ENCODE results near the gene PON2. TPM values are rescaled to one million over a fixed set of nuclear protein-coding genes. Genes with fewer than 3 reads are reported as not detected.

Gene PON2
- total RNA-seq, 1 donor from 2014 or later, result 38.9 TPM

DNA sequence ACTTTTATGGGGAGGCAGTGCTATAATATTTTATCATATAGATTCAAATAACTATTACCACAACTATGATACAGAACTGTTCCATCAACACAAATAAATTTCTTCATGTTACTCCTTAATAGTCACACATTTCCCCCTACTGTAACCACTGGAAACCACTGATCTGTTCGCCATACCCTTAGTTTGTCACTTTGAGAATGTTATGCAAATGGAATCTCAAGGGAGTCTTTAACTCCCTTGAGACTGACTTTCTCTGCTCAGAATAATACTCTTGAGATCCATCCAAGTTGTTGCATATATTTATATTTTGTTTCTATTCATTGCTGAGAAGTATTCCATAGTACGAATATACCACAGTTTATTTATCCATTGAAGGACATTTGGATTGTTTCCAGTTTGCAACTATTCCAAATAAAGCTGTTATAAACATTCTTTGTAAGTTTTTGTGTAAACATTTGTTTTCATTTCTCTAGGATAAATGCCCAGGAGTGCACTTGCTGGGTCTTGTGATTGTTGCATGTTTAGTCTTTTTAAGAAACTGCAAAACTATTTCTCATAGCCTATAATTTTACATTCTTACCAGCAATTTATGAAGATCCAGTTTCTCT is 19.7 kb upstream of the PON2 start:
- intact Hi-C loops (cut with DNase I), result loop anchor here (10.0 kb wide), 1 partner anchor 80 kb away; no protein-coding TSS in a partner anchor
- DNase-seq, result no peak
- ATAC-seq (ENCODE audit: poor library complexity), result no peak

DNA sequence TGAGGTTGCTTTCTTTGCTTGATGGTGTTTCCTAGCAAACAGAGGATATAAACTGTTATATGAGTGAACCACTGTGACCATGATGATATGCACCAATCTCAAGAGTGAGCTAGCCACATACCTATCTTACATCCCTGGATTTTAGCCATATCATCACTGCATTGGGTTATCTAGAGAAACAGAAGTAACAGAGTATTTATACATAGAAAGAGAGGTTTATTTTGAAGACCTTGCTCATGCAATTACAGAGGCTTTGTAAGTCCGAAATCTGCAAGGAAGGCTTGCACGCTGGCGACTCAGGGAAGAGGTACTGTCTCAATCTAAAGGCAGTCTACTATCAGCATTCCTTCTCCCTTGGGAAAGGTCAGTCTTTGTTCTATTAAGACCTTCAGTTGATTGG is 11.8 kb upstream of the PON2 start:
- intact Hi-C loops (cut with DNase I), result no loop called here
- DNase-seq, result no peak
- ATAC-seq (ENCODE audit: poor library complexity), result no peak

DNA sequence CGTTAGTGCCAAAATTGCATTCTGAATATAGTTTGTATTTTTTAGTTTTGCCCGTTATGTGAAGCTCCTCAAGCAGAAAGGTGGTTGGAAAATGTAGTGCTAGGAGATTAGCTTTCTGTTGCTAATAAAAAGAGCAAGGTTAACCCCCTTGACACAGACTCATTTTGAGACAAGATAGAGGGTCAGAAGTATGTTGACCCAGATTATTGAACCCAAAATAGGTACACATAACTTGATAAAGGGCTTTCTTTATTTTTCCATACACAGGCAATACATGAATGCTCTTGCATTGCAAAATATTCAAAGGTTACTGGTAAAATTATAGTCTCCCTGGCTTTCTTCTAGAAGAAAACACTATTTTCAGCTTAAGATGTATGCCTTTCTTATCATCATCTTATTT is 10.0 kb upstream of the PON2 start:
- intact Hi-C loops (cut with DNase I), result no loop called here
- no peak for DNase-seq

DNA sequence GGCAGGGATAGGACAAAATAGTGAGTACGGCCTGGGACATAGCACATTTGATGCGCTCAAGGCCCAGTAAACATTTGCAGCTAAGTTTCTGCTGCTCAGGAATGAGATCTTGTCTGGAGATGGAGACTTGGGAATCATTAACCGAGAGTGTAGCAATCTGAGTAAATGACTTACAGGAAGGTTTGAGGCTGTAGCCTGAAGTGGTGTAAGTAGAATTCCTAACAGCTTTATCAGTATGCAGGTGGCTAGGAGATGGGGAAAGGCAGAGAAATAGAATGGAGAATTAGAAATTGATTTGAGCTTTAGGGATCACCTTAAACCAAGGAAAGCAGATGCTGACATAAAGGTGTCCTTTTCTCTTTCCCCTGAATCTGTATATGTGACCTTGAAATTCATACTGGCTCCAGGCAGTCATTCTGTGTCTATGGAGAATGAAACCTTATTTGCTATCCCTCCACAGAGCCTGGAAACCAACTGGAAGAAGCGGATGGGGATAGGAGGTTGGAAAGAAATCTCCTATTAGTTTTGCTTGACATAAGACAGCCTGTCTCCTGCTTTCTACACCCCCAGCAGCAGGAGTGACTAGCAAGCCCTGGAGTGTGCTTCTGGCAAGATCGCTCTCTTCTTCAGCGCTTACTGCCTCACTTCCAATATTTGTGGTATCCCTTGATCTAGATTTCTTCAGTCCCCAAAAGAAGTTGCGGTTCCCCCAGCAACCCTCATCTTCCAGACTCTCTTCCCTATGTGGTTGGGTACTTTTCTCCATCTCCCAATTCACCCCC is 6.4 kb upstream of the PON2 start:
- intact Hi-C loops (cut with DNase I), result no loop called here
- ATAC-seq (ENCODE audit: poor library complexity), result no peak
- no peak for DNase-seq

More for the DNA sequence above, 10.0 kb upstream of the PON2 start:
- no peak for ATAC-seq (ENCODE audit: poor library complexity)

DNA sequence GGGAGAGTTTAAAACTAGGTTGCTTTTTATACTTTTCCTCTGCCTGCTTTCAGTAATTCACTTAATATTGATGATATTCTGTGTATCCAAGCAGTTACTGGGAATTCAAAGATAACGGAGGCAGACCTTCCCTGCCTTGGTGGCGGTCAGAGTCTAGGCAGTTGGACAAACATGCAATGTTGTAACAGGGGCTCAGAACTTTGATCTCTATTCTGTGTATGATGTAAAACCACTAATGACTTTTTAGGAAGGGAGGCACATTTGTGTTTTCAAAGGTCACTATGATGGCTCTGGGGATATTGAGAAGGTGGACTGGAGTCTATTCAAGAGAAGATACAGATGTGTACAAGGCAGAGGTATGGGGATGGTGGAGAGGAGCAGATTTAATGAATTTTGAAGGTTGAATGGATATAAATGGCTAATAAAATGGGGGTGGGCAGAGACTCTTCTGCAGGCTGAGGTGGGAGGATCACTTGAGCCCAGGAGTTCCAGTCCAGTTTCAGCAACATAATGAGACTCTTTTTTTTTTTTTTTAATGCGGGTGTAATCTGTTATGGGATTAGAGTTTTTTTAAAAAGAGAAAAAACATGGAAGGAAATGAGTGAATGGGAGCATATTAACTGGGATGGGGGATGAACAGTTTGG is 5.7 kb upstream of the PON2 start:
- intact Hi-C loops (cut with DNase I), result no loop called here
- DNase-seq, result no peak
- ATAC-seq (ENCODE audit: poor library complexity), result no peak

DNA sequence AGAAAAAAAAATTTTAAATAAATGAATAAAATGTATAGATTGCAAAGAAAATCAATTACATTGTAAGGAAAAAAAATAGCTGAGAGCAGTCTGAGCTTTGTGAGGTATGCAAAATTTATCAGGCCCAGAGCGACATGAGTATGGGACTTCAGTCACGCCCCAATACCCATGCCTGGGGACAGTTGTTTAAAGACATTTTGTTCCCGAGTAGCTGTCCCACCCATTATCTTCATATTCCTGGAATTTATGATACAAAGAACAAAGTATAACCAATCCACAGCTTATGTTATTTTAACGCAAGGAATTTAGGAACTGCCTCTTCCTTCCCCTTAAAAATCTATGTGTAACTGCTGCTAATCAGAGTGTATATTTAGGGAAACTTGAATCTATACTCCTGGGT is 1.6 kb upstream of the PON2 start:
- intact Hi-C loops (cut with DNase I), result no loop called here
- DNase-seq (no peak), ATAC-seq (ENCODE audit: poor library complexity) (no peak)

DNA sequence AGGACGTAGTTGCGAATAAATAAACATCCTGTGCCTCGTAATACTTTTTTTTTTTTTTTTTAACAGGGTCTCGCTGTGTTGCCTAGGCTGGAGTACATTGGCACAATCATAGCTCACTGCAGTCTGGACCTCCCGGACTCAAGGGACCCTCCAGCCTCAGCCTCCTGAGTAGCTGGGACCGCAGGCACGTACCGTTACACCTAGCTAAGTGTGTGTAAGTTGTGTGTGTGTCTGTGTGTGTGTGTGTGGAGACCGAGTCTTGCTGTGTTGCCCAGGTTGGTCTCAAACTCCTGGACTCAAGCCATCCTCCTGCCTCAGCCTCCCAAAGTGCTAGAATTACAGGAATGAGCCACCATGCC is 573 bp upstream of the PON2 start:
- intact Hi-C loops (cut with DNase I), result no loop called here
- no peak for DNase-seq
- no peak for ATAC-seq (ENCODE audit: poor library complexity)

DNA sequence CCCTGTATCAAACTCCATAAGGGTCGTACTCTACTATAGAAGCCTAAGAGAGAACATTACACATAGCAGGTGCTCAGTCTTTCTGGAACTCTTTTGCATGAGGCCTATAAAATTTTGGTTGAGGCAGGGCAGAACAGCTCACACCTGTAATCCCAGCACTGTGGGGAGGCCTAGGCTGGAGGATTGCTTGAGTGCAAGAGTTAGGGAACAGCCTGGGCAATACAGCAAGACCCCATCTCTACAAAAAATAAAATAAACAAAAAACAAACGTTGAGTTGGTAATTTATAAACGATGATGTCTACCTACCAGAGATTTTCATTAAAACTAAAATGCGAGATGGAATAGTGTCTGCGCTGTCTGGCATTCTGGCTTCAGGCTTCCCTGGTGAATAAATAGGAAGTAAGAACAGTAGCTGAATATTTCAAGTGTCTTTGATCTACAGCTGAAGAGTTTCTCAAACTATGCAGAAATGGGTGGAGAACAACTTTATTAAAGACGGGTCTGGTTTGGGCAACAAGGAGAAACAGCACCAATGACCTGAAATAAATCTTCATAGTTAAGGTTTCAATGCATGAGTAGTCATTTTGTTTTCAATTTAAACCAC is 774 bp downstream of the PON2 start:
- intact Hi-C loops (cut with DNase I), result no loop called here
- no peak for DNase-seq
- peak; percentile 19 for ATAC-seq (ENCODE audit: poor library complexity)

DNA sequence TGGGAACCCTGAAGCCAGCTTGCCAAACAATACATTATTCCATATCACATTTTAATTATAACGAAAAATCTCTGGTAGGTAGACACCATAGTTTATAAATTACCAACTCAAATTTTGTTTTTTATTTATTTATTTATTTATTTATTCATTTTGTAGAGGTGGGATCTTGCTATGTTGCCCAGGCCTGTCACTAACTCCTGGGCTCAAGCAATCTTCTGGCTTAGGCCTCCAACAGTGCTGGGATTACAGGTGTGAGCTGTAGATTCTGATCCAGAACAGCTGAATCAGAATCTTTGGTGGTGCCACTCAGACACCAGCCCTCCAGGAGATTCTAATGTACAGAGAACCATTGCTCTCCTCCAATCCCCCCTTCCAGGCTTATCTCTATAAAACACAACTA is 1.7 kb downstream of the PON2 start:
- ATAC-seq (ENCODE audit: poor library complexity) (no peak), DNase-seq (no peak)
- intact Hi-C loops (cut with DNase I), result no loop called here

DNA sequence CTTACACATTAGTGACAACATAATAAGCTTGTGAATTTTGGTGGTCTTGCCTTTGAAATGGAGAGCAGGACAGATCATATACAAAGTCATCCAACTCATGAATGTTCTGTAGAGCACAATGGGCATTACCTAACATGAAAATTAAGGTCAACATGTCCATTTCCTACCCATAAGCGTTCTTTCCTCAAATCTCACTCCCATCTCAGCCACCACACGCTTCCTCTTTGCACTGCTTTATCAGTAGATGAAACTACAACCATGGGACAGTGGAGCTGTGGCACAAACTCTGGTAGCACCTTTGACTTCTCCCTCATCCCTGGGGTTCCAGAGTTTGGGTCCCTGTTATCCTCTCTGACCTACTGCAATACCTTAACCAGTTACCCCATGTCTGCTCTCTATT is 2.2 kb downstream of the PON2 start:
- intact Hi-C loops (cut with DNase I), result no loop called here
- ATAC-seq (ENCODE audit: poor library complexity) (no peak), DNase-seq (no peak)

DNA sequence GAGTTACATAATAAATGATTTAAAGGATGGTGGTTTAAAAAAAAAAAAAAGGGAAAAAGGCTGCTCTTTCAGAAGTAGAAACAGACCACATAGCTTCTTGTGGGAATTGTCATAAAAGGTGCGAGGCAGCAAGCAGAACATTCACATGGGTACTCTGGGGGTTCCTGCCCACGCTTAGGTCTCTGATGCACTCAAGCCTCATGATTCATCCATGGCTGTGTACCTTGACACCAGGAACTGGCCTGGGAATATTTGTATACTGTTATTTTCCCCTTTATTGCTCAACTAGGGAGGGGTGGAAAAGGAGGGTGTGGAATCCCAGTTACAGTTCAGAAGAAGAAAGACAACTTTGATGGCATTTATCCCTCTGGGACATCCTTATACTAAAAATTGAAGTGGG is 4.0 kb downstream of the PON2 start:
- ATAC-seq (ENCODE audit: poor library complexity), result no peak
- intact Hi-C loops (cut with DNase I), result no loop called here

DNA sequence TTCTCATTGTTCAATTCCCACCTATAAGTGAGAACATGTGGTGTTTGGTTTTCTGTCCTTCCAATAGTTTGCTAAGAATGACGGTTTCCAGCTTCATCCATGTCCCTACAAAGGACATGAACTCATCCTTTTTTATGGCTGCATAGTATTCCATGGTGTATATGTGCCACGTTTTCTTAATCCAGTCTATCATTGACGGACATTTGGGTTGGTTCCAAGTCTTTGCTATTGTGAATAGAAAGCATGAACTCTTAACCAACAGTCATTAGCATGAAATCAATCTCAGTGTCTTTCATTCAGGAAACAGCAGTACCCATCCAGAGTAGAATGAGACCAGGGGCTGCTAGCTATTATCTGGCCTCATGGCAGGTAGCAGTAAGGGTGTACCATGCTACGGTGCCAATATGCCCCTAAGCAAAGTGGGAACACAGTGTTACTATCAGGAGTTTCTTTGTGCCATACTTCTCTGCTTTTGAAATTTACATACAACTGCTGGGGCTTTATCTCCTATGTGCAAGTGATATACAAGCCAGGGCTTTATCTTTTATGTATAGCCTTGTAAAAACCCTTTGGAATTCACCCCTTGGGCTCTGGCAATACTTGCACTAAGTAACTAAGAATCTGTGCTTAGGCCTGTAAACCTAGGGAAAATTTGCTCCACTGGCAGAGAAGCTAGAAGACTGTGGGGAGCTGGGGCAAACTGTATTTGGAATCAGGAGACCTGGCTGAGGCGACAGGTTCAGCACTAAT is 5.4 kb downstream of the PON2 start:
- ATAC-seq (ENCODE audit: poor library complexity) (no peak), DNase-seq (no peak)
- intact Hi-C loops (cut with DNase I), result no loop called here

More for the DNA sequence above, 4.0 kb downstream of the PON2 start:
- DNase-seq, result no peak

DNA sequence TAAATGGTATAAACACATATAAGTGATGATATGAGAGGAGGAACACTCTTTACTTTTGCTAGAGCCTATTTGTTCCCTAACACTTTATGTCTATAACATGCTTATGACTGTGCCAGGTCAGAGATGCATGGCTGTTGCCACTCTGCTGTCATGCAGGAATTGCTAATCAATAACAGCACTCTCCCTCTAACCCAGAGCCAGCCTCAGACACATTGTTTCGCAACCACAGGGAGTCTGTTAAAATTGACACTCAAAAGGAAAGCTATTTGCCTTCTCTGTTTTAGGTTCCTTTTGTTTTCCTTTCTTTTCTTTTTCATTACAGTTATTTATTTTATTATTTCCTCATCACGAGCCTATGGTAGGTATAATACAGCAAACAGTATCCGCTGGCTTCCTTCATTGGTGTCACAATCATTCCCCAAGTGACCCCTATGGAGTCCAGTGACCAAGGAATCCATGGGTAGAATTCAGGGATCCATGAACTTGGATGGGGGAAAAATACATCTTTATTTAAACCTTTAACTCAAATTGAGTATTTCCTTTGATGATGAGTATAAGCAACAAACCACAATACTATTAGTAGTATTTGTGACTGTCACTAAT is 6.8 kb downstream of the PON2 start:
- DNase-seq (no peak), ATAC-seq (ENCODE audit: poor library complexity) (no peak)

DNA sequence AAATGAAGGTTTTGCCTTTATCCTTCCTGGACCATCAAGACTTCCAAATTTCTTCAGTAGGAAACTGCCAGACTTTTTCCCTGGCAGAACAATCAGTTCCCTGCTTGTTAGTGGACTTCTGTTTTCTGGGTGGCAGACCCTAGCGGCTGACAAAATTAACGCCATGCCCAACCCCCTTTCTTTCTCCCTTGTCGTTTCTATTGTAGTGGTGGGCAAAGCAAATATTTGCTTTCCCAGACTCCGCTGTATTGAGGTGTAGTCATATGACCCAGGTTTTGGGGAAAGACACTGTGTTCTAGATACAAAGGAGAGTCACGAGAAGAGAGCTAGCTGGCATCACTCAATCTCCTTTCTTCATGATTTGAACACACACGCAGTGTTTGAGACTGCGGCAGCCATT is 7.7 kb downstream of the PON2 start:
- no peak for DNase-seq
- intact Hi-C loops (cut with DNase I), result no loop called here
- ATAC-seq (ENCODE audit: poor library complexity), result no peak

More for the DNA sequence above, 6.8 kb downstream of the PON2 start:
- intact Hi-C loops (cut with DNase I), result no loop called here

DNA sequence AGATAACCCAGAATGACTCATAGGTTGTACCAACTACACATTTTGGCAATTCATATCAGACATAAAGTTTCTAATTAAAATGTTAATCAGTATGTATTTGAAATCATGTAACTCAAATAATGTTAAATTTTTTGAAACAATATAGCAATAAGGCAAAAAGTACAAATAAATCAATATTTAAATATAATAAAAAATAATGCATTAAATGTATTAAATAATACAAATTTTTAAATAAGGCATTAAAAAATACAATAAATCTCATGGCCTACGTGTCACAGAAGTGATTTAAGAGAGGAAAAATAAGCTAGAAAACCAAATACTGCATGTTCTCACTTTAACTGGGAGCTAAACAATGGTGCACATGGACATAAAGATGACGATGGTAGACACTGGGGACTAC is 9.1 kb downstream of the PON2 start:
- DNase-seq, result no peak

DNA sequence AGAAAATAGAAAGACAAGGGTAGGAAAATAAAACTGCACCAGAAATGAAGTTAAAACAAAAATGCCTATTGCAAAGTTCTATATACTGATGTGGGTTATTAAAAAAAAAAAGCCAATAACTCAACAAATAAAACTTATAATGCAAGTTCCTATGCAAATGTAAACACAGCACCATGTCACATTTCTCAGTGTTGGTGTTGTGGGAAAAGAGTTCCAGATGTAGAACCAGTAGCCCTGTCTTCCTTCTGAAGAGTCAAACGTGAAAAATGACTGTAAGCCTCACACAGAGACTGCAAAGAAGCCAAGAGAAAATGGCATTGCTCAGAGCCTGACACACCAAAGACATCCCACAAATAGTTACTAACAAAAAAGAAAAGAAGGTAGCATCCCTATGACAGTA is 10.1 kb downstream of the PON2 start:
- intact Hi-C loops (cut with DNase I), result no loop called here
- no peak for DNase-seq
- no peak for ATAC-seq (ENCODE audit: poor library complexity)

More for the DNA sequence above, 9.1 kb downstream of the PON2 start:
- no peak for ATAC-seq (ENCODE audit: poor library complexity)
- intact Hi-C loops (cut with DNase I), result no loop called here

DNA sequence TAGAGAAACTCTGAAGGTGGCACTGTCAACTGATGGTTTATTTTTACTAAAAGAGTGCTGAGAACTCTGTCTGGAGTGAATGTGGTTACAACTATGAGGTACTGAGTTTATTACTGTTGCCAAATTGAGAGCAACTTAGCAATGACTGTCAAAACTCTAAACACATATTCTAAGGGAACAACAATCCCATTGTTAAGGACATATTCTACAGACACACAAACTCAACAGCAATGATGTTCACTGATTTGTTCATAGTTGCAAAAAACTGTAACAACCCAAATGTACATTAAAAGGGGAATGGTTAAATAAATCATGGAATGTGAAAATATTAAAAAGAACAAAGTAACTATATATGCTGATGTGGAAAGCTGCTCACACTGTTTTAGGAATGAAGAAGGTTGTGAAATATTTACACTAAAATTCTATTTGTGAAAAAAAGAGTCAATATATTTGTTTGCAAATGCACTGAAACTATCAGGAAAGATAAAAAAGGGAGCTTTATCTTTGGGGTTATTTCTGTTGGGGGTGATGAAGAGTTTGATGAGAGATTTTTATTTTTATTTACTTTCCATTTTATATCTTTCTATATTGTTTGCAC is 12.9 kb downstream of the PON2 start:
- intact Hi-C loops (cut with DNase I), result no loop called here
- peak; percentile 34 for ATAC-seq (ENCODE audit: poor library complexity)
- no peak for DNase-seq

All from Right ventricle myocardium superior (tissue), 1 donor.